Activated CD4-positive, alpha-beta T cell treated with anti-CD3 and anti-CD28 coated beads for 4 hours (primary cell): ENCODE results near the gene TNFSF8.
A peak's percentile ranks its signal among the peaks of the same experiment; 100 is the strongest.

Source experiments
- DNase-seq, 2 donors: peaks; one replicate each; pipeline ENCODE4 v3.0.0-alpha.2; 2020

TNFSF8 gene

GRCh38 chr9:114935119-114935518, 4.7 kb upstream of the TNFSF8 start:
- no peak for DNase-seq

DNA sequence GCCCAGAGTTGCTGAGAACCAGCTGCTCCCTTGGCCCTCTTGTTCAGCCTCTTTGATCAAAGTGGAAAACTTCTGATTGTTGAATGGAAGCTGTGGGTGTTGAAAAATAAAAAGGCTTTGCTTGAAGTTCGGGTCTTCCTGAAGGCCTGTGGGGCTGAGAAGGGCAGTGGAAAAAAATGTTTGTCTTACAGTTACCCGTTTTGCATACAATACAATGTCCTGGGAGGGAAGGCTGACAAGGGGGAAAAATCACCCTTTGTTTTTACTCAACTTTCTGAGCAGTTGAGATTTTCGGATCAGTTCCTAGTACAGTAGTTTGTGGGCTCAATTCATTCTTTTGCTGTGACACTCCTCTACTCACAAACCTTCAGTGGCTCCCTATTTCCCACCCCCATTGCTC, 2.1 kb upstream of the TNFSF8 start:
- no peak for DNase-seq

- no peak for DNase-seq
Measured at GRCh38 chr9:114931407-114931806, 1.0 kb upstream of the TNFSF8 start.

DNA sequence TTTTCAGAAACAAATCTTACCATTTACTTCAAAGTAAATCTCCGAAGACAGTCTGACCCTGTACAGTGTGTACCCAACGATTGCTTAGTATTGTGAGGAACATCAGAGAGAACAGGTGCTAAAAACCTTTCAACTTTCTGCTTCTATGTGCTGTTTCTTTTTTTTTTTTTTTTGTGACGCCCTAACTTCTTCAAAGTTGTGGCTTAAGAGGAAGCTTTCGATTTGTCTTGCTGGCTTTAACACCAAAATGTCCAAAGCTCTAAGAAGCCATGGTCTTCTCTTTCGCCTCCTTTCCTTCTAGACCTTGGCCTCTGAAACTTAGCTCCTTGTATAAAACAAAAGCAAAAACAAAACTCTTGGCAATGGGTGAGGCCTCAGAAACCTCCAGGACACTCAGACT, 1.2 kb downstream of the TNFSF8 start:
- DNase-seq = no peak

GRCh38 chr9:114928671-114929070, 1.7 kb downstream of the TNFSF8 start:
- DNase-seq = no peak

- no peak for DNase-seq
Measured at GRCh38 chr9:114928136-114928535, 2.3 kb downstream of the TNFSF8 start.

DNA sequence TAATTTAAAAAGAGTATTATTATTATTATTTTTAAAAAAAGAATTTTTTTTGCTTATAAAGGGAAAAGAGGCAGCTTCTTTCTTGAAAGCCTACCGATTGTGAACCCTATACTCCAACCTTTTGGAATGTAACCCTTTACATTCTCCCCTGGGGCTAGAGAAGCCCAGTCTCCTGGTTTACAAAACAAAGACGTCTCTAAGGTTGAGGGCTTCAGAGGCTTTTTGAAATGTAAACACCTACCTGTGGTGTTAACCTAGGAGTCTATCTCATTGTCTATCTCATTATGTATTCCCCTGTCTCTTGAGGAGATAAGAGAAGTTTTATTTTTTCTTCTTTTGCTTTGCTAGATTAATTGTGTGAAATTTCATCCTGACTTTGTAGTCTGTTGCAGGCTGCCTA, 4.7 kb downstream of the TNFSF8 start:
- DNase-seq = no peak

DNA sequence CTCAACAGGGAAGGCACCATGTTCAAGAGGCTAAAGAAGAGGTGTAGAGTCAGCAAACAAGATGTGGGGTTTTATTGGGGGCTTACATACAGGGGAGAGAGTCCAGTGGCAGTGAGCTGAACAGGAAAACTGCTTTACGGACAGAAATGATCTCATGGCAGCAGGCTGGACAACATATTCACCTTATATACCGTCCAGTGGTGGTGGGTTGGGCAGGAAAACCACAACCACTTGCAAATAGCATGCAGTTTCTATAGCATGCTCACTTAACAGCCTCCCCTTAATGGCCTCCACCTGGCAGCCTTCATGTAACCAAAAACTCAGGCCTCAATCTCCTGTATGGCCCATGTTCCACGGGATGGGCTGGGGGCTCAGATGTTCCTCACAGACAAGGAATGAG, 5.4 kb downstream of the TNFSF8 start:
- no peak for DNase-seq

GRCh38 chr9:114924327-114924726, 6.1 kb downstream of the TNFSF8 start:
- DNase-seq = no peak

DNA sequence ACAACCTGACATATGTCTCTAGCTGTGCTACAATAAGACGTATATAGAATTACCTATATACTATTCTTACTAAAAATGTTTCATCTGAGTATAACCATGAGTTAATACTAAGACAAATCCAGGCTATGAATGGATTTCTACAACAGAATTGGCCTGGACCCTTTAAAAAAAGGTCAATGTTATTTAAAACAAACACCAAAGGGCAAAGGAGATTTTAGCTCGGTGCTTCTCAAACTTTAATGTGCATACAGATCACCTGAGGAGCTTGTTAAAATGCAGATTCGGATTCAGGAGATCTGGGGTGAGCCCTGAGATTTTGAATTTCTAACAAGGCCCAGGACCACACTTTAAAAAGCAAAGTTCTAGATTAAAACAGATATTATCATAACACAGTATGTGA, 6.5 kb downstream of the TNFSF8 start:
- no peak for DNase-seq

- no peak for DNase-seq
Measured at GRCh38 chr9:114921171-114921570, 9.2 kb downstream of the TNFSF8 start.

DNA sequence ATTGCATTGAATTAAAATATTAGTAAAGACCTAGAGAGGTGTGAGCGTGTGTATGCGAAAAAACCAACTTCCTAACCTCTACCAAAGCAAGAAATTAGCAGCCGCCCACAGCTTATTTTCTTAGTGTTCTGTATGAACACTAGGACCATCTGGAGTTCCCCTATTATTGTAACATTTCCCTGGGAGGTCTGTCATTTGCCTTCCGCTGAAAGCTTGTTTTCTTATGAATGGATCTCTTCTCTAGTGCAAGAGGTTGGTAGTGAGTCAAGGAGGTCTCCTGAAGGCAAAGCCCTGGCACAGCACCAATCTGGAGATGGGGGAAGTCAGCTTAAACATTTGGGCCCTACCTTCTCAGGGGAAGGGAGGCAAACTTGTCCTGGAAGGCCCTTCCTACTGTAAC, 10.8 kb downstream of the TNFSF8 start:
- DNase-seq = no peak

GRCh38 chr9:114916481-114916880, 13.9 kb downstream of the TNFSF8 start:
- DNase-seq = no peak

- DNase-seq = no peak
Measured at GRCh38 chr9:114914139-114914538, 16.3 kb downstream of the TNFSF8 start.

GRCh38 chr9:114913656-114914055, 16.7 kb downstream of the TNFSF8 start:
- DNase-seq = no peak

DNA sequence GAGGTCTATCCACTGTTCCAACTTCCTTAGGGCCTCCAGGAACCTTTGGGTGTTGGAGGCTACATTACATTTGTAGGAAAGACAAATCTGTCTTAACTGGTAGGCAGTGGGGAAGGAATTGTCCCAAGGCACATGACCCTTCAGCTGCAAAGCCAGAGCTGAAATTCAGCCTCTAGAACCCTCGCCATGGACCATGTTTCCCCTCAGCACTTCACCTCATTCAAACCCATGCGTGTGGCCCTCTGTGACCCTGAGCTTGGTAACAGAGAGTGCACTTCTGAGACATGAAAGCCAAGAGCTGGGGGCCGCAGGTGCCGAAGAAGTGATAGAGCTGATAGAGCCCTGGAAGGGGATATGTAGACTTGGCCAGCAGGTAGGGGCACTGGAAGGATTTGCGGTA, 17.2 kb downstream of the TNFSF8 start:
- no peak for DNase-seq

DNA sequence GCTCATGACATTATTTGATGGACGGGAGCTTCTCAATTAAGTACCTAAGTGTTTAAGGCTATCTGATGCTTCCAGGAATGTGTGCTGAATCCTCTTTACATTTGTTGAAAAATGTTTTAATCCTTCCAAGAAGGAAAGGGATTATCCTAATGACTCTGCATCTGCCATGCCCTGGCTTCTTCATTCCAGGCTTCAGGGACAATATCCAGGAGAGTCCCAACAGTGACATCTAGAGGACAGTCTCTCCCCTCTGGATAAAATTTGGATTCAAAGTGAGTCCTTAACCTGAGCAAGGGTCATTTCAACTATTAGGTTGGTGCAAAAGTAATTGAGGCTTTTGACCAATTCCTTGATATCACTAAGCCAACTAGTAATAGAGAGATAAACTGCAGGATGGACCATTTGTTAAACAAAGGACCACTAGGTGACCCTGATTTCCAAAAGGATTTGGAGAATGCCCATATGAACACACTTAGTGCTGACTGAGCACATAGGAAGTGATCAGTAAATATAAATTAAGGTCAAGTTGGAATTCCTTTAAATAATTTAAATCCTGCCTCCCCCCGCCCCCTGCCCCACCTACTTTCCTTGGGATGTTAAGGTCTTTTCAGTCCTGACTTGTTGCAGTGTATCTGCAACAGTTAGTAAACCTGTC, 19.1 kb downstream of the TNFSF8 start:
- DNase-seq = no peak

- DNase-seq = no peak
Measured at GRCh38 chr9:114910541-114910940, 19.9 kb downstream of the TNFSF8 start.

DNA sequence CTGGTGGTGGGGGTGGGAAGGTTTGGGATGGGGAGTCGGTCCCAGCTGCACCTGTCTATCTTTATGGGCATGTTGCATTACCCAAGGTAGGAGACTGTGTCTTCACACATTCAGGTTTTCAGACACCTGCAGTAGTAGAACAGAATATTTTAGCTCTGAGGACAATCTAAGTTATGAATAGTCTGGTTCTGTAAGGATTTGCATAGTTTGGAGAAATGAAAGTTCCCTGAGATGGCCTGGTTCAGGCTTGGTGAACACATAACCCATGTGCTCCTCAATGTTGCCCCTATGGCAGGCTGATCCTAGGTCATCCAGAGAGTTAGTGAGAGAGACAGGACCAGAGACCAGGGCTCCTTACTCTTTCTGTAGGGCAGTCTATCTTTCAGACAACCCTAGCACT, 20.7 kb downstream of the TNFSF8 start:
- no peak for DNase-seq

- DNase-seq = peak in 1 of 2 donors; percentile 33
Measured at GRCh38 chr9:114908805-114909448, 21.5 kb downstream of the TNFSF8 start.

DNA sequence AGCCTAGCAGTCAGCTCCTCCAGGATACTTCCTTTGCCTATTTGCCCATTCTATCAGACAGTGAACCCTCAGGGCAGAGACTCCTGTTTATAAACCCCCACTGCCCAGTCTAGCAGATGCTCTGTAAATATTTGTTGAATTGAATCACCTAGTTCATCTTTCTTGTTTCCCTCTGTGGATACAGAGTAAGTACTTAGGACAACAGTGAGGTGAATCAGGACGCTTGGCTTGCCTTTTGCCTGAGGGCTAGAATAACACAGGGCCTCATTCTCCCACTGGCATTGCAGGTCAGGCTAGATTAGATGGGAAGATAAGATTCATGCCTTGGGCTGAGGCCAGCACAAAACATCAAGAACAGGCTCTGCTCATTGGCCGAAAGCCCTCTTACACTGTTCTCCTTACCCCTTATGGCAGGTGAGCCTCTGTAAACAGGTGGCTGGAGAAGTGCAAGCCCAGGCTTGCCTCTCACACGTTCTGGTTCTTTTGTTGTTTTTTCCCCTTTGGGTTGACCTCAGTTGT, 22.2 kb downstream of the TNFSF8 start:
- no peak for DNase-seq

DNA sequence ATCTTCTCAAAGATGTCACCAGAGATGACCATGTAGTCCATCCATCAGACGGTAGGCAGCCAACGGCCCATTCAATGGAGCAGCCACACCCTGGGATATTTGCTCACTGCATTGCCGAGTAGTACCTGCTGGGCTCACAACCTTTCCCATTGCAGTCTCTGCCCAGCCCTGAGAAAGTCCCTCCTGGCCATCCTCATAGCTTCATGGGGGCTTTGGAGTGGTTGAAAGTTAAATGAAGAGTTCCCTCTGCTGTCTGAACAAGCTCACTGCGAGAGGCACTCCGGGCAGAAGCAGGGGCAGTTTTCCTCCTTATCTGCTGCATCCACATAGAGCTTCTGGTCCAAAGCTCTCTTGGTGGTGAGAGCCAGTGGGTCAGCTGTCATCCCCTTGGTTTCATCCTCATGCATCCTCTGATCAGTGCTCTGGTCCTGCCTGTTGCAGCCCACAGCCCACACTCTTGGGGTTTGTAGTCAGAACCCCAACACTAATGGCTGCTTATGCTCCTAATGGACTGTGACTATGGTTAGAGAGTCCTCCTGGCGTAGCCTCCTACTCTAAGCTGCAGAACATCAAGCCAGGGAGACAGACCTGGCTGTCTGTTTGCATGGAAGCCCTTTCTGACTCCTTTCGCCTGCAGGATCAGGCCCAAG, 23.3 kb downstream of the TNFSF8 start:
- DNase-seq = no peak

GRCh38 chr9:114905170-114905940, 25.0 kb downstream of the TNFSF8 start:
- no peak for DNase-seq
